Measurements from ENCODE around the gene TRIO. TPM values are rescaled to one million over a fixed set of nuclear protein-coding genes. Genes with fewer than 3 reads are reported as not detected.
A peak's percentile ranks its signal among the peaks of the same experiment; 100 is the strongest.
"Not testable (repeated sequence)": the region's sequence is repeated elsewhere in the genome, so short reads cannot be mapped to it uniquely, and the experiment has no call there.

The TRIO gene
- 186 TPM for total RNA-seq

- DNase-seq = peak; percentile 83
These were observed at the start of gene TRIO for GRCh38 chr5:14142827-14143545. TSS of gene TRIO (plus strand) at chr5:14143342. CDS start at chr5:14143726, 384 bp downstream.

GRCh38 chr5:14097380-14097779 lies 45.8 kb upstream of the TRIO start:
- not testable (repeated sequence) for DNase-seq

- DNase-seq = no peak
These were observed 45.1 kb upstream of the TRIO start for GRCh38 chr5:14097998-14098471.

GRCh38 chr5:14100281-14100680 lies 42.9 kb upstream of the TRIO start:
- no peak for DNase-seq

- DNase-seq = no peak
These were observed 41.2 kb upstream of the TRIO start for GRCh38 chr5:14101922-14102321.

GRCh38 chr5:14102666-14103065 lies 40.5 kb upstream of the TRIO start:
- DNase-seq = no peak

- no peak for DNase-seq
These were observed 37.3 kb upstream of the TRIO start for GRCh38 chr5:14105718-14106410.

GRCh38 chr5:14107536-14107935 lies 35.6 kb upstream of the TRIO start:
- no peak for DNase-seq

GRCh38 chr5:14108170-14108996 lies 34.8 kb upstream of the TRIO start:
- DNase-seq = peak; percentile 34

GRCh38 chr5:14109041-14109747 lies 33.9 kb upstream of the TRIO start:
- no peak for DNase-seq

- no peak for DNase-seq
These were observed 33.4 kb upstream of the TRIO start for GRCh38 chr5:14109771-14110170.

GRCh38 chr5:14110196-14110595 lies 32.9 kb upstream of the TRIO start:
- no peak for DNase-seq

GRCh38 chr5:14110680-14111079 lies 32.5 kb upstream of the TRIO start:
- DNase-seq = no peak

- DNase-seq = no peak
These were observed 30.0 kb upstream of the TRIO start for GRCh38 chr5:14112998-14113652.

- no peak for DNase-seq
These were observed 28.4 kb upstream of the TRIO start for GRCh38 chr5:14114615-14115251.

GRCh38 chr5:14115323-14115895 lies 27.7 kb upstream of the TRIO start:
- DNase-seq = no peak

- DNase-seq = no peak
These were observed 24.4 kb upstream of the TRIO start for GRCh38 chr5:14118551-14119320.

- no peak for DNase-seq
These were observed 23.0 kb upstream of the TRIO start for GRCh38 chr5:14120176-14120575.

- DNase-seq = no peak
These were observed 21.6 kb upstream of the TRIO start for GRCh38 chr5:14121552-14121951.

- DNase-seq = no peak
These were observed 21.1 kb upstream of the TRIO start for GRCh38 chr5:14122089-14122488.

Measured in skin of body (tissue), 2 donors.